ENCODE measurements around the gene COX6B2.

GRCh38 chr19:55345101-55345817 lies 9.3 kb downstream of the COX6B2 start:
- TF ChIP-seq CTCF (IDR thresholded peaks at IDR 0.05 in 4 of 5, conservative IDR thresholded peaks at IDR 0.05 in 1 of 5): no peak
- no peak for TF ChIP-seq POLR2A (IDR thresholded peaks at IDR 0.05)

Data from gastrocnemius medialis (tissue), 4 donors.